ENCODE measurements around the gene CLDN15. TPM values are rescaled to one million over a fixed set of nuclear protein-coding genes. Genes with fewer than 3 reads are reported as not detected.

Gene CLDN15
- total RNA-seq, 3 donors from 2014 or later = 14.6 to 23.7 (median 15.9) TPM

DNA sequence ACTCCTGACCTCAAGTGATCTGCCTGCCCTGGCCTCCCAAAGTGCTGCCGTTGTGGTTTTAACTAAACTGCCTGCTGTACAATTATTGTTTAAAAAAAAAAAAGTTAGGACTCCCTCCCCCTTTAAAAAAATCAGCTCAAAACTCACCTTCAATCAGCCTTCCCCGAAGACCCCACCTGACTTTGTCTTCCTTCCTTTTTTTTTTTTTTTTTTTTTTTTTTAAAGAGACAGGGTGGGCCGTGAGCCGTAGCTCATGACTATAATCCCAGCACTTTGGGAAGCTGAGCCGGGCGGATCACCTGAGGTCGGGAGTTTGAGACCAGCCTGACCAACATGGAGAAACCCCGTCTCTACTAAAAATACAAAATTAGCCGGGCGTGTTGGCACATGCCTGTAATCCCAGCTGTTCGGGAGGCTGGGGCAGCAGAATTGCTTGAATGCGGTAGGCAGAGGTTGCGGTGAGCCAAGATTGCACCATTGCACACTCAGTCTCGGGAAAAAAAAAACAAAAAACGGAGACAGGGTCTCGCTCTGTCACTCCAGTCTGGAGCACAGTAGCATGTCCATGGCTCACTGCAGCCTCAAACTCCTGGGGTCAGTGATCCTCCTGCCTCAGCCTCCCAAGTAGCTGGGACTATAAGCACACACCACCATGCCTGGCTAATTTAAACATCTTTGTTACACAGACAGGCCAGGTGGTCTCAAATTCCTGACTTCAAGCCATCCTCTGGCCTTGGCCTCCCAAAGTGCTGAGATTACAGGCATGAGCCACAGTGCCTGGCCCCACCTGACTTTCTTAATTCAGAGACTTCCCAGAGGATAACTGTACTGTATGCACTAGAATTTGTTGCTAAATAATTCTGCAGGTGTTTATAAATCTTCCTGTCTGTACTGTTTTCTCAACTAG, 4.1 kb upstream of the CLDN15 start:
- H3K36me3 ChIP-seq (ENCODE audit: low read depth) = no peaks in the 10 kb centered on the region
- intact Hi-C loops (cut with DNase I, micrococcal nuclease) = no loop called here

DNA sequence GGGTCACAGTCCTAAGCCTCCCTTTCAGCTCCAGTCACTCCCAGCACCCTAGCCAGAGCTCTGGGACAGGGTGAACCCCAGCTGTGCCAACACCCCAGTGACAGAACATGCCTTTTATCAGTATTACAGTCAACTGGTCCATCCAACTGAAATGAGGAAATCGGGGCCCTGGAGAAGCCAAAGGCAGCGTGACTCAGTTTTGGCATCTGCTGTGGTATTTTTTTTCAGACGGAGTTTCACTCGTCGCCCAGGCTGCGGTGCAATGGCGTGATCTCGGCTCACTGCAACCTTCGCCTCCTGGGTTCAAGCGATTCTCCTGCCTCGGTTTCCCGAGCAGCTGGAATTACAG, 3.4 kb upstream of the CLDN15 start:
- H3K4me1 ChIP-seq (ENCODE audit: low read depth) = peaks cover 28% of the 10 kb centered on the region

More for the DNA sequence above, 4.1 kb upstream of the CLDN15 start:
- ATAC-seq (no peak), DNase-seq (no peak)
- TF ChIP-seq, protein P1, sequence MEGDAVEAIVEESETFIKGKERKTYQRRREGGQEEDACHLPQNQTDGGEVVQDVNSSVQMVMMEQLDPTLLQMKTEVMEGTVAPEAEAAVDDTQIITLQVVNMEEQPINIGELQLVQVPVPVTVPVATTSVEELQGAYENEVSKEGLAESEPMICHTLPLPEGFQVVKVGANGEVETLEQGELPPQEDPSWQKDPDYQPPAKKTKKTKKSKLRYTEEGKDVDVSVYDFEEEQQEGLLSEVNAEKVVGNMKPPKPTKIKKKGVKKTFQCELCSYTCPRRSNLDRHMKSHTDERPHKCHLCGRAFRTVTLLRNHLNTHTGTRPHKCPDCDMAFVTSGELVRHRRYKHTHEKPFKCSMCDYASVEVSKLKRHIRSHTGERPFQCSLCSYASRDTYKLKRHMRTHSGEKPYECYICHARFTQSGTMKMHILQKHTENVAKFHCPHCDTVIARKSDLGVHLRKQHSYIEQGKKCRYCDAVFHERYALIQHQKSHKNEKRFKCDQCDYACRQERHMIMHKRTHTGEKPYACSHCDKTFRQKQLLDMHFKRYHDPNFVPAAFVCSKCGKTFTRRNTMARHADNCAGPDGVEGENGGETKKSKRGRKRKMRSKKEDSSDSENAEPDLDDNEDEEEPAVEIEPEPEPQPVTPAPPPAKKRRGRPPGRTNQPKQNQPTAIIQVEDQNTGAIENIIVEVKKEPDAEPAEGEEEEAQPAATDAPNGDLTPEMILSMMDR (IDR thresholded peaks at IDR 0.05) = no peak
- H3K9me3 ChIP-seq = no peaks in the 10 kb centered on the region
- peaks cover 26% of the 10 kb centered on the region for H3K4me1 ChIP-seq (ENCODE audit: low read depth)
- no peak overlapping the region for H3K4me3 ChIP-seq

DNA sequence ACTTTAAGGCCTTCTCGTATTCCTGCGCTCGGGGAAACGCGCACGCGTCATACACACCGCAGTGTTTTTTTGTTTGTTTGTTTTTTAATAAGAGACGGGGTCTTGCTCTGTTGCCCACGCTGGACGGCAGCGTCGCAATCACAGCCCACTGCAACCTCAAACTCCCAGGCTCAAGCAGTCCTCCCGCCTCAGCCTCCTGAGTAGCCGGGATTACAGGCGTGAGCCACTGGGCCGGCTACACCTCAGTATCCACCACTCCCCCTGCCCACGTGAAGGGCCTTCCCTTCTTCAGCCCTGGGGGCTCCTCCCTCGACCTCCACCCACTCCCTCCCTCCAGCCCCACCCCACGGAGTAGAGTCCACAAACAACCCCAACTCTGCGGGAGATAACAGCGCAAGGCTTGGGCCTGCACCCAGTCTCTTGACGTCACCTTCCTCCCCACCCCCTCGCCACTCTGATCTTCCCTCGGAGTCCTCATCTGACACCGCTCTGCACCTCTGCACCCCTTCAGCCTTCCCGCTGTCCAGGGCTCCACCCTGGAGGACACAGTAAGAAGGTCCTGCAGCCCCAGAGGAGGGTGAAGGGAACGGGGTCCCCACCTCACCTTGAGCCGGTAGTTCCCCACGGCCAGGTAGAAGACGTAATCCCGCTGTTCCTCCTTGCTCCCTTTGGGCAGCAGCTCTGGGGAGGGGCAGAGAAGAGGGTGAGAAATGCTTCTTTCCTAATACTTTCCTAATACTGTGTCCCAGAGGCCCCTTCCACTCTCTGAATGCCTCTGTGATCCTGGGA, 2.8 kb upstream of the CLDN15 start:
- Histone ChIP-seq H3K9me3 (no peaks in the 10 kb centered on the region), H3K4me3 (no peak overlapping the region), H3K36me3 (ENCODE audit: low read depth) (no peaks in the 10 kb centered on the region), H3K4me1 (ENCODE audit: low read depth) (peaks cover 28% of the 10 kb centered on the region)
- TF ChIP-seq, protein P1 (IDR thresholded peaks at IDR 0.05) = no peak
- intact Hi-C loops (cut with DNase I, micrococcal nuclease) = no loop called here
- DNase-seq (peak in 1 of 3 donors; percentile 21), ATAC-seq (no peak)

More for the DNA sequence above, 3.4 kb upstream of the CLDN15 start:
- no peak for DNase-seq
- TF ChIP-seq, protein P1 (IDR thresholded peaks at IDR 0.05) = no peak
- H3K36me3 ChIP-seq (ENCODE audit: low read depth) = no peaks in the 10 kb centered on the region
- H3K9me3 ChIP-seq = no peaks in the 10 kb centered on the region
- ATAC-seq = no peak
- no peak overlapping the region for H3K4me3 ChIP-seq
- intact Hi-C loops (cut with DNase I, micrococcal nuclease) = no loop called here

DNA sequence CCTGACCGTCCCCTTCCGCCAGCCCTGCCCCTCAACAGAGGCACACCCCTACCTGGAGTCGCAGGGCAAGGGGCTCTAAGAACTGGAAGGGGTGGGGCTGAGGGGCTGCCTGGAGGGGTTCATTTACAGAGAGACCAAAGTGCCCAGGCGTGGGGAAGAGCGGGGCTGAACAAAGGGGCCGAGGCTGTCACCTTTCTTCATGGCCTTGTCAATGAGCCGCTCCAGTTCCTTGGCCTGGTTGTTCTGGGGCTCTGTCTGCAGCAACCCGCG, 2.3 kb upstream of the CLDN15 start:
- DNase-seq = no peak
- Histone ChIP-seq H3K4me3 (no peak overlapping the region), H3K4me1 (ENCODE audit: low read depth) (peaks cover 25% of the 10 kb centered on the region), H3K36me3 (ENCODE audit: low read depth) (no peaks in the 10 kb centered on the region), H3K9me3 (no peaks in the 10 kb centered on the region)
- intact Hi-C loops (cut with DNase I, micrococcal nuclease) = no loop called here
- ATAC-seq = no peak
- TF ChIP-seq, protein P1 (IDR thresholded peaks at IDR 0.05) = no peak

DNA sequence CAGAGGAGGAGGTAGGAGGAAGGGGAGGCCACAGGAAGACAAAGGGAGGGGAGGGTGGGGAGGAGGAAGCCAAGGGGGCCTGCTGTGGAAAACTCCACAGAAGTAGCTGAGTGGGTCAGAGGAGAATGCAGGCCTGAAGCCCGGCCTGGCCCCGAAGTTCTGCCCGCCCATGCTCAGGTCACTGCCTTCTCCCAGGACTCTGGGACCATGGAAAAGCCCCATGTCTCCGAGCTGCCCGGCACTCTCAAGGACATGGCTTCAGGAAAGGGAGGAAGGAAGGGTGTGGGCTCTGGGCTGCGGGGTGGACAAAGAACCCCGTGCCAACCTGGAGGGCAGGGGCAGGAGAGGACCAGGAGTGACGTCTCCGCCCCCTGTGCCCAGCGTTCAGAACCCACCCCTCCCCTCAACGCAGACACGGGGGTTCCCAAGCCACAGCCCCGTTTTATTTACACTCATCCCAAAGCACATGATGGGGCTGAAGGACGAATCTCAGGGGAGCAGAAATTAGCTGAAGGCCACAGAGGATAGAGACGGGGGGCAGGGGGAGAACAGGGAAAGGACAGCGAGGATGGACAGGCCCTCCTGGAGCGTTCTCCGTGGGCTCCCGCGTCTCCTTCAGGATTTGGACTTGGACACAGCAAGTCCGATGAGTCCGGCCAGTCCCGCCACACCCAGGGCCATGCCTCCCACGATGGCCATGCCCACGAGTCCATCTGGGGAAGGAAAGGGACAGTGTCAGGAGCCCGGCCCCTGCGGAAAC, 1.8 kb upstream of the CLDN15 start:
- TF ChIP-seq, protein P1 (IDR thresholded peaks at IDR 0.05) = no peak
- Histone ChIP-seq H3K9me3 (no peaks in the 10 kb centered on the region), H3K4me1 (ENCODE audit: low read depth) (peaks cover 25% of the 10 kb centered on the region), H3K4me3 (no peak overlapping the region), H3K36me3 (ENCODE audit: low read depth) (no peaks in the 10 kb centered on the region)
- intact Hi-C loops (cut with DNase I, micrococcal nuclease) = no loop called here
- ATAC-seq (no peak), DNase-seq (no peak)
